Upper lobe of left lung (tissue), 4 donors: Measurements from ENCODE around the gene TYW3.

Source experiments
- CTCF ChIP-seq, 6 experiments: fragments of 450-650 bp in 4 of 6; fragments of 200-600 bp in 2 of 6; sonication (generic) in 2 of 6; IDR thresholded peaks; one replicate each; pipeline ENCODE4 v1.5.1; 2016 to 2019; ENCODE audit warnings: antibody characterized with exemption in 6 of 6
- EP300 ChIP-seq, 4 donors: sonication (generic); formaldehyde crosslinking; IDR thresholded peaks; one replicate each; pipeline ENCODE4 v1.5.1; 2017; ENCODE audit warnings: antibody characterized with exemption in 4 of 4, control low read depth in 2 of 4
- POLR2A ChIP-seq, 4 donors: fragments of 450-650 bp; IDR thresholded peaks; one replicate each; pipeline ENCODE4 v1.5.1; 2016 to 2017; ENCODE audit warnings: antibody characterized with exemption in 4 of 4, mild to moderate bottlenecking in 2 of 4

GRCh38 chr1:74683656-74684055 lies 49.3 kb upstream of the TYW3 start:
- TF ChIP-seq CTCF (IDR thresholded peaks at IDR 0.05) (no peak), POLR2A (IDR thresholded peaks at IDR 0.05) (no peak), EP300 (IDR thresholded peaks at IDR 0.05) (no peak)
